ENCODE results near the gene IQGAP2.

Gene IQGAP2

DNA sequence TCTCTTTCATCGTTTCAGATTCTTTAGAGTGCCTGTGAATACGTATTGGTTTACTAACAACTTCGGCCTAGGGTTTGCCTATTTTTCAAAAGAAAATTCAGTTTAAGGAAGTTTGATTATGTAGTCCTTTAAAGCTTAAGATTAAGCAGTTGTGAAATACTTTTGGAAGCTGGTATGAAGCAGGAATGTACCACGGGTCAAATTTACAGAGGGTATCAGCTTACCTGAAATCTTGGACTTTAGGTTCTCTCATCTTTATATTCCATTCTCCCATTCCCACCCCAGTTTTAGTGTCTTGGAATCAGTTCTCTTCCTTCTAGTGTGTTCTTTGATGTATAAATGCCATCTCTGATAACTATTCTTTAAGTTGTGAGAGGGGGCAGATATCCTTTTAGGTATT is 53.2 kb downstream of the IQGAP2 start:
- DNase-seq, result no peak

DNA sequence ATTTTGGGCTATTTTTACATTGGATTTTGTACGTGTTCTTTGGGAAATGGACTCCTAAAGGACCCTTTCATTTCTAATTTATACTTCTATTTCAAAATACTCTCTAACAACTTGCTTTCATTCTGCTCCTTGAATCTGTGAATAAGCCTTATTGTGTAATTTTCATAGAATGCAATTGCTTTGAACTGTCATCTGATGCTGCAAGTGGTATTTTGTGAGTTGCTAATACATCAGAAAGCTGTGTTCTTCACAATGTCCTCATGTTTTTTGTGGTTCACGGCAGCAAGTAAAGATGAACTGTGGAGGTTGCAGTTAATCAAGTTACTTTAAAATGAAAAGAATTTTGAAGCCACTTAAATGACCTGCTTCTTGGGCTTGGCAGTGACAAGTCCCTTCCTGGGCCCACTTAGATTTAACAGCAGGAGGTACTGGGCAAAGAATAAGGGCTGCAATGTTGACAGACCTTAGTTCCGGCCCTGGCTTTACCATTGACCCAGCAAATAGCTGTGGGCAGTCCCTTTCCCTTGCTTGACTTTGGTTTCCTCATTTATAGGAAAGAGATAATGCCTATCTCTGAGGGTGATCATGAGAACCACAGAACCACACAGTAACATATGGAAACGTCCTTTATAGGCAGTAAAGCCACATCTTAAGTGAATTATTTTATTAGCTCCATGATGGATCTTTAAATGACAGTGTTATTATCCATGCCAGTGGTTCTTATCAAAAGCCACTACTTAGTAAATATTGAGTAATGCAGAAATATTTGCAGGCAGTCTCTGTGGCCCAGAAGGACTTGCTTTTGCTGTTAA is 54.8 kb downstream of the IQGAP2 start:
- no peak for DNase-seq

DNA sequence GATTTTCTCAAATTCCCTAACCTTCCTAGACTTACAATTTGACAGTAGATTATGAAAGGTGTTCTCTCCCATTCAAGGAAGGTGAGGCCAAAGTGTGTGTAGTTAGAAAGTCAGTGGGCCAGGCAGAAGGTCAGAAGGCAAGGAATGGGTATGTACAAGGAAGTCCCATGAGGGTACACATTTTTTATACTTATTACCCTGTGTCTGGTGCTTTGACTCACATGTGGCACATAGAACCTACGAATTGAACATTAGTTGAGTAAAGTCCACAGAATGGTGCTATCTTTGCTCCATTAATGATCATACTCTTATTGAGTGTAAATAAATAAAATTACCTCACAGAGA is 55.4 kb downstream of the IQGAP2 start:
- DNase-seq, result no peak

DNA sequence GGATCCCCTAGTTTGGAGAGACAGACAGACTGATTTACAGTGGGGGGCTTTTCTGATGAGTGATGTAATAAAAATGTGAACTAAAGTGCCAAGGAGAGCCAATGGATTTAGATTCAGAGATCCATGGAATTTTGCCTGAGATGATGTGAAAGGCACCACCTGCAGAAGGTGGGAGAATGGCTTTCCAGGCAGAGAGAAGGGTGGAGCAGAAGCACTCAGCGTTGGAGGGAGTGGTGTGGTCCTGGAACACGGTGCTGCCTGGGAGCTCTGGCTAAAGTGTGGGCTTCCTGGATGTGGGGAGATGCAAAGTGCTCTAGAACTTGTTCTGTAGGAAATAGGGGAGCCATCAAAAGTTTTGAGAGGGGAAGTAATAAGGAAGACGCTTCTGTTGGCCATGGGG is 57.0 kb downstream of the IQGAP2 start:
- no peak for DNase-seq

GRCh38 chr5:76462097-76462667 is 59.1 kb downstream of the IQGAP2 start:
- DNase-seq, result no peak

DNA sequence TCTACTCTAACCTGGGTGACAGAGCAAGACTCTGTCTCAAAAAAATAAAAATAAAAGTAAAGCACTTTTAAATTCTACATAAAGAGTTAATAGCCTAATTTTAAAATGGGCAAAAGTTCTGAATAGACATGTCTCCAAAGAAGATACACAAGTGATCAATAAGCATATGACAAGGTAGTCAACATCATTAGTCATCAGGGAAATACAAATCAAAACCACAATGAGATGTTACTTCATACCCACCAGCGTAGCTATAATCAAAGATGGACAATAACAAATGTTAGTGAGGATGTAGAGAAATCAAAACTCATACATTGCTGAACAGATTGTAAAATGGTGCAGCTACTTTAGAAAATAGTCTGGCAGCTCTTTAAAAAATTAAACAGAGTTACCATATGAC is 64.1 kb downstream of the IQGAP2 start:
- no peak for DNase-seq

GRCh38 chr5:76468635-76469425 is 65.7 kb downstream of the IQGAP2 start:
- DNase-seq, result no peak

- DNase-seq, result no peak
Measured at GRCh38 chr5:76469656-76470290, 66.7 kb downstream of the IQGAP2 start.

- no peak for DNase-seq
Measured at GRCh38 chr5:76470976-76471375, 67.9 kb downstream of the IQGAP2 start.

GRCh38 chr5:76471406-76471805 is 68.3 kb downstream of the IQGAP2 start:
- no peak for DNase-seq

- DNase-seq, result no peak
Measured at GRCh38 chr5:76471987-76472334, 68.9 kb downstream of the IQGAP2 start.

DNA sequence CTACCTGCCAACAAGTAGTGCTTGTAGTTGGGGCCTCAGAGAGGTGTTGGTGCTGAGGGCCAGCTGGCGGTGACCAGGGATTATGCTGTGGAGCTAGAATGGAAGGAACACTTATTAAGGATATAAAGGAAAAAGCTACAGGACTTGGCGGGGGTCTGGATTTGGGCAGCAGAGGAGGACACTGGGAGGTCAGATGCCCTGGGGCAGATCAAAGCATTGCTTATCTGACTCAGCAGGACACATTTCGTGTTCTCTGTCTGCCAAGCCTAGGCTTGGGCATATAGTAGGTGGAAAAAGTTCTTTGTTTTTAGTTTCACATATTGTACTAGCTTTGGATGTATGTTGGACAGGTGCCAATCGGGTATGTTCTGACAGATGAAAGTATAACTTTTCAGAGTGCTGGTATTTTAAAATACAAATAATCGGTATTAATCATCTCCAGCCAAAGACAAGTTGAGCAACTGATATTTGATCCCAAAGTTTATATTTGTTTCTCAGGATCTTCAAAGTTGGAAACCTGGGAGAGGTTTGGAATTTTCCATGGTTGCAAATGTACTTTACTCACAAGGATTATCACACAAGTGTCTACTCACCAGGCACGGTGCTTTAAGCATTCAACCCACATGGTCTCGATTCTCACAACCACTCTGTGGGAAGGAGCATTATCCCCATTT is 69.4 kb downstream of the IQGAP2 start:
- no peak for DNase-seq

GRCh38 chr5:76473009-76473336 is 69.9 kb downstream of the IQGAP2 start:
- no peak for DNase-seq

- no peak for DNase-seq
Measured at GRCh38 chr5:76473661-76474060, 70.6 kb downstream of the IQGAP2 start.

- DNase-seq, result no peak
Measured at GRCh38 chr5:76474377-76474776, 71.3 kb downstream of the IQGAP2 start.

- no peak for DNase-seq
Measured at GRCh38 chr5:76475385-76475784, 72.3 kb downstream of the IQGAP2 start.

GRCh38 chr5:76475936-76476335 is 72.9 kb downstream of the IQGAP2 start:
- no peak for DNase-seq

DNA sequence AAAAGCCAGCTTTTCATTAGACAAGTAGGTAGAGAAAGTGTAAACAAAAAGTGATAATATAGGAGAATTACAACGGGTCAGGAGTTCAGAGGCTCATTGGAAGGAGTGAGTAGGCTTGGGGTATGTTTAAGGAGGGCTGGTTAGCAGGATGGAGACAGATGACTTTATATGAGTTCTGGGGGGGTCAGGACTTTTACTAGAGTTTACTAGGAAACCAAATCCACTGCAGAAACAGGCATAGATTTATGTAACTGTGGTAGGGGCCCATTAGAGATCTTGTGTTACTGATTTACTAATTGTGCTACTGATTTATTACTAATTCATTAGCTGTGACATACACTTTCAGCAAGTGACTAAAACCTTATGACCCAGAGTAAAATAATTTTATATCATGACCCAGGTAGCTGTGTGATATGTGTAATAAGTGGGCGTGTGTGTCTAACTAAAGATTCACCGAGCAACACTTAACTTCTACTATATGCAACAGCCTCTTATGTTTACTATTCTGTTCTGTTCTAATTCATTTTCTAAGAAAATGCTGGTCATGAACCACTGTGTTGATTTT is 73.5 kb downstream of the IQGAP2 start:
- no peak for DNase-seq

- DNase-seq, result no peak
Measured at GRCh38 chr5:76477061-76477460, 74.0 kb downstream of the IQGAP2 start.

DNA sequence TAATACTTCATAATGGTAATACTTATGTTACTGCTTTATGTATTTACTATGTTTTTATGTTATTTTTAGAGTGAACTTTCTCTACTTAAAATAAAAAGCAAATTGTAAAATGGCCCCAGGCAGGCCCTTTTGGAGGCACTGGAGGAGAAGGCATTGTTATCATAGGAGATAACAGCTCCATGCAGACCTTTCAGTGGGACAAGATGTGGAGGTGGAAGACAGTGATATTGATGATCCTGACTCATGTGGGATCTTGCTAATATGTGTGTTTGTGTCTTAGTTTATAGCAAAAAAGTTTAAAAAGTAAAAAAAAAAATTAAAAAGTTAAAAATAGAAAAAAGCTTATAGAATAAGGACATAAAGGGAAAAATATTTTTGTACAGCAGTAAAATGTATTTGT is 74.5 kb downstream of the IQGAP2 start:
- DNase-seq, result no peak

DNA sequence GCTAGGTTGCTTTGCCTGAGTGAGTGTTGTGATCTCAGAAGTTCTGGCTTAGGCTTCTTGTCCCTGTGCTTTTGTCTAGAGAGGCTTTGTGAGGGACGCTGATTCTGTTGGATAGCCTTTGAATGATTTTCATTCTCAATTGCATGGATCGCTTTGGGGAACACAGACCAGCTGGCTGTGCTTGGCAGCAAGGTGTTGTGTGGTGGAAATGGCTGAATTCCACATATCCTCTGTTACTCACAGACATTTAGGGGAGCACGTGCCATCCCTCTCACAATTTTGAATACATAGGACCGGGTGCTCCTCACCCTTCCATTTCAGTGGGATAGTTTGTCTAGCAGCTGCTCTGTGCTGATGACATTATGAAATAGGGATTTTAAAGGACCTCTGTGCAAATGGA is 76.2 kb downstream of the IQGAP2 start:
- no peak for DNase-seq

GRCh38 chr5:76479973-76480667 is 77.0 kb downstream of the IQGAP2 start:
- DNase-seq, result no peak
